ENCODE results near the gene COPS9.

COPS9 gene

DNA sequence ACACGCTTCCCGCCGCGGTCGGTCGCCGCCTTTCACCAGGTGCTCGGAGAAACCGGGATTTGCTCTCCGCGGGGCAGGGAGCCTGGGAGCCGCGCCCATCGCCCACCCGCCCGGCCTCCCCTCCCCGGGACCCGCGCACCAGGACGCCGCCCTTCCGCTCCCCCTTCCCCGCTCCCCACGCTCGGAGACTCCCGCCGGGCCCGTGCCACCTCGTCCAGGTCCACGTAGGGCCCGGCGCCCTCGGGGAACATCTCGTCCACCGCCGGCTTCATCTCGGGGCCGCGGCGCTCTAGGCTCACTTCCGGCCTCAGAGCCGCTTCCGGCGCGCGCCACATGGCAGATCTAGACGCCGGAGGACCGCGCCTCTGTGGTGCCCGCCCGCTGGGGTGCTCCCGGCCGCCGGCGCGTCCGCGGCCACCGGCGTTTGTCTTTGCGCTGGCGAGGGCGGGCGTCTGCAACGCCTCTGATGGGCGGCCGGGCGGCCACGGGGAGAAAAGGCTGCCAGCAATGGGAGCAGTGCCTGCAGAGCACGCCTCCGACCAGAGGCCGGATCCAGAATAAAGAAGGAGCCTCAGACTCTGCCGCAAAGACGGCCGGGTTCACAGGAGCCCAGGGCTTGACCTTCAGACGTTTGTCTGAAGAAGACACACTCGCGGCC, at the start of gene COPS9:
Gene COPS9, minus strand, starts transcription at position 293 of the 658 bp plus-strand sequence. Its CDS starts 21 bp downstream, at position 272.
- DNase-seq = peak; percentile 60 to 79

DNA sequence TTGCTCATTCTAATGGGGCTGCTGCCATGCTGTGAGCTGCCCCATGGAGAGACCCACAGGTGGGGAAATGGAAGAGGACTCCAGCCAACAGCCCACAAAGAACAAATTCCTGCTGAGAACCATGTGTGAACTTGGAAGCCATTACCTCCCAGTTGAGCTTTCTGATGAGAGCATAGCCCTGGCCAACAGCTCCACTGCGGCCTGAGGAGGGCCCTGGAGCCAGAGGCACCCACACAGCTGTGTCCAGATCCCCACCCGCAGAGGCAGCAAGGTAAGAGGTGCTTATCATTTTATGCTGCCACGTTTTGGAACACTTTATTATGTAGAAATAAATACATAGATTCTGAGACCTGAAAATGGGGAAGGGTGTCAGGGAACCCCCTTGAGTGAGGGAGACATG, 48.6 kb upstream of the COPS9 start:
- DNase-seq = no peak

DNA sequence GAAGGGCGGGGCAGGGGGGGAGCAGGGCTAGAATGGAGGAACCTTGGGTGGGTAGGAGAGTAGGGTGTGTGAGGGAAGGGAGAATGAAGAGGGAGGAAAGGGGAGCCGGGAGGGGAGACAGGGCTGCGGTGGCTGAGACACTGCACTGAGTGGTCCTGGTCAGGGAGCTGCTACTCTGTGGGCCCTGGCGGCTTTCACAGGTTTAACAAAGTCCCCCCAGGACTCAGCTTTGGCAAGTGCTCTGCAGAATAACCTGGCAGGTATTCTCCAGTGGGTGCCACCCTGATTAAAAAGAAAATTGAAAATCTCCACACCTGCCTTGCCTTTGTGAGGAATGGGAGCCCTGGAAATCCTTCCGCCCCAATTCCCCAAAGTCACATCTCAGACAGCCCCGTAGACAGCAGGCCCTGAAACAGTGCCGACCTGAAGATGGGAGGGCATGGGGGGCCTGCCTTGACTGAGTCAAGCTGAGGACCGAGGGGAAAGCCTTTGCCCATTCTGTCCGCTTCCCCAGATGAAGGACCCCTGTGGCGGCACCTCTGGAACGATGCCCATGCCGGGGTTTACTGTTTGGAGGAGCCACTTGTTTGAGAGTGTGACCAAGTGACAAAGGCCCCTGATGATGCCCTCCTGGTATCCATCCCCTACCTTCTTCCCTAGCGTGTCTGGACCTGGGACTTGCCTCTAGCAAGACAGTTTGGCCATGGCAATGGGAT, 47.9 kb upstream of the COPS9 start:
- DNase-seq = no peak

DNA sequence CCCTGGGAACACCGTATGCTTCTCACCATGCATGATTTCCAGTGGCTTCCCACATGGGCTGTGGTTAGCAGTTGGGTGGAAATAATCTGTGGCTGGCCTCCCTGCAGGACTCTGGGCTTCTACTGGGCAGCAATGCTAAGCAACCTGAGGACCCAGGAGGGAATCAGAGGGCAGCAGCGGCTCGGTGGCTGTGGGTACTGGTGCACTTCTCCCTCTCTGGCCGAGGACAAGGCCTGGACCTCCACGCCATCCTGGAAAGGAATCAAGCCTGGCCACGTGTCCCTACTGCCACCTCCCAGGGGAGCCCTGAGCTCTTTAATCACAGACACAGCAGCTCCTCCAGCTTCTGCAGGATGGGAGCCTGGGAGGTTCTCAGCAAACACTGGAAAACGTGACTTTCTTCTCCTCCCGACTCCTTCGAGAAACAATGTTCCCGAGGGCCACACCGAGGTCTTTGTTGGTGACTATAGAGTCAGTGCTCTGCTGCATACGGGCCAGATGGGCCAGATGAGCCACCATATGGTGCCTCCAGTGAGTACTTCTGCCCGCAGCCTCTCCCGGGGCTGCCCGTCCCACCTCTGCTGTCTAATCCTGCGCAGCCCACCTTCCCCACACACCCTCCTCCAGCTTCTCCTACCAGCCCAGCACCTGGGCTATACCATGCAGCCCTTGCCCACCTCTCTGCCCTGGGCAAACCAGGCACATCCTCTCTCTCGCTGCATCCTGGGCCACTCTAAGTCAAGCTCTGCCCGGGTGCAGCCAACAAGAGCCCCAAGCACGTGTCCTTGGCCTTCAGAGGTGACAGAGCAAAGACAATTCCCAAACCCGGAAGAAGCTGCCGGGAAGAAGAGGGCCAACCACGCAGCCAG, 47.1 kb upstream of the COPS9 start:
- no peak for DNase-seq

DNA sequence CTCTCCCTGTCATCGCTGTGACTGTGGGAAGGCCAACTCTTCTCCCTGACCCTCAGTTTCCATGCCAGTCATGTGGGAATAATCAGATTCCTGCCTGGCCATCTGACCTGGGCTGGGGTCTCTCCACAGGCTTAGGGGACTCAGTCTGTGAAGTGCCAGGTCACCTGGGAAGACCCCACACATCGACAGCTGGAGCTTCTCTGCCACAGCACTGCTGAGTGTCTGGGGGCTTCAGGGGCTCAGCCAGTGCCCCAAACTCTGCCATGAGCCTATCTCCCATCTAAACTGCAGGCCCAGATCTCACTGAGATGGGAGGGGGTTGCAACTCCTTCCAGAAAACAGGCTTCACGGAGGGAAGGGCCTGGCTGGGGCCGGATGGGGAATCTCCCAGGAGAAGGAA, 46.4 kb upstream of the COPS9 start:
- peak in 1 of 2 donors; percentile 2 for DNase-seq

DNA sequence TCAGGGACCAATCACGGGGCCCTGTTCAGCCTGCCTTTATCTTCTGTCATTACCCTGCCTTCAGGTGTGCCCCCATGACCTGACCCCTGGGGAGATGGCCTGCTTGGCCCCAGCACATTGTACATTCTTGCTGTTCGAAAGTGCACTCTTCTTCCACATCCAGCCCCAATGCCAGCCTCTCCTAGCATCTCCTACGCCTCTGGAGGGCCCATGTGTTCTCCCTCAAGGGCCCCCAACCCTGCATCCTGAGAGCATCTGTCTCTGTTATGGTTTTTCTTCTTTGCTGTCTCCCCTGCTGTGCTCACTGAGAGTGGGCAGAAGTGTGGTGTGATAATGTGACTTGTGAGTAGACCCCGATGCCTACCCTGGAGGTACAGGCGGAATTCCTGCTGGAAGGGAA, 45.9 kb upstream of the COPS9 start:
- DNase-seq = no peak

DNA sequence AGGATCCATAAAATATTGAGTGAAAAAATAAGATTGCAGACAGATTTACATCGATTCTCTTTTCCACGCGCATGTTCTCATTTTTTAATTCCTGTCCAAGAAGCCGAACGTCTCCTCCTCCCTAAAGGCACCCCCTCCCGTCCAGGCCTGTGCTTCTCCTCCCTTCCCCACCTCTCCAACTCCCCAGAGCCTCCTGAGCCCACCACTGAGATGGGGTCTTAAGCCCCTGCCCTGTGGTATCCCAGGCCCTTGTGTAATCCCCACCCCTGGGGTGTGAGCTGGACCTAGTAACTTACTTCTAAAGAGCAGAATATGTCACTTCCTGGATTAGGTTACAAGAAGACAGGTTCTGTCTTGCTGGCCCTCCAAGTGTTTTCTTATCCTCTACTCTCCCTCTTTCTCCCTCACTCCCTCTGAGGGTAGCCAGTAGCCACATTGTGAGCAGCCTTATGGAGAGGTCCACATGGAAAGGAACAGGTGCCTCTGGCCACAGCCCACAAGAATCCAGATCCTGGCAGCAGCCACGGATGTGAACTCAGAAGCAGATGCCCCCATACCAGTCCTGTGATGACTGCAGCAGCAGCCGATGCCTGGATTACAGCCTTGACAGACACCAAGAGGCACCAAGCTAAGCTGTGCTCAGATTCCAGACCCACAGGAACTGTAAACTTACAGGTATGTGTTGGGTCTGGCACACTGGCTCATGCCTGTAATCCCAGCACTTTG, 44.0 kb upstream of the COPS9 start:
- DNase-seq = no peak

DNA sequence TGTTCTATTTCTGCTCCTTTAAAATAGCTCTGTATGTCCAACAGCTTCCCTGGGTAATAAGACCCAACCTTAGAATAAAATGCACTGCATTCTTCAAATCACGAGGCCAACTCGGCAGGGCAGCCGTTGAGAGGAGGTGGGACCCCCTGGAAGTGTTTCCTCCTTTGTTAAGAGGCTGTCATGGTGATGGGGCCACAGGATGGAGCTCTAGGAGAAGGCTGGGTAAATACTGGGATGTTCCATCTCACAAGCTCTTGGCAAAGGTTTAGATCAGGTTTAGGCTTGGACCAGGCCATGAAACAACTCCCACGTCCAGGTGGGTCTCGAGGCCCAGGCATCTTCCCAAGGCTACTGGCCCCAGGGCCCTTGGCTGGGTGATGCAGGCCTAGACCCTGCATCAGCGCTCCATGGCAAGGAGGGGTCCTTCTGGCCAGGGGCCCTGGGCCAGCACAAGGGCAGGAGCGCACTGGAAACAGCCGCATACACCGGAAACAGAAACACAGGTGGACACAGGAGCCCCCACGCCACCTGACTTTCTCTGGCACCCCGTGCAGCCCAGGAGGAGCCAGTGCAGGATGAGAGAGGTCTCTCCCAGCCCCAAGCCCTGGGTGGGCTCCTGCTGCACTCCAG, 43.2 kb upstream of the COPS9 start:
- no peak for DNase-seq

DNA sequence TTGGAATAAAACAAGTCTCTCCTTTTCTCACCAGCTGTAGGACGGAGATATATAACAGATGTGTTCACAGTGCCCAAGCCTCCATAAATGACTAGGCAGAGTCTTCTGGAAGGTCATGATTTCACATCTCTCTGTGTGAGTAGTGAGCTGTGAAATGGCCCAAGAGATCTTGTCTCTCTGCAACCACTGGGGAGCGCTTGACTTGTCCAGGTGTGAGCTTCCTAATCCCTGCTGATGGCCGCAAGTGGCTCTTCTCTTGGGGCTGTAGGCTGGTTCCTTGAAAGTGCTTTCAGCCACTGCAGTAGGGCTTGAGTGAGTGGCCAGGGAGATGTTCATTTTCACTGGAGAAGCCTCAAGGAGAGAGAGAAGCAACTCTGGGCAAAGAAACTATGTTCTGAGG, 42.5 kb upstream of the COPS9 start:
- no peak for DNase-seq

DNA sequence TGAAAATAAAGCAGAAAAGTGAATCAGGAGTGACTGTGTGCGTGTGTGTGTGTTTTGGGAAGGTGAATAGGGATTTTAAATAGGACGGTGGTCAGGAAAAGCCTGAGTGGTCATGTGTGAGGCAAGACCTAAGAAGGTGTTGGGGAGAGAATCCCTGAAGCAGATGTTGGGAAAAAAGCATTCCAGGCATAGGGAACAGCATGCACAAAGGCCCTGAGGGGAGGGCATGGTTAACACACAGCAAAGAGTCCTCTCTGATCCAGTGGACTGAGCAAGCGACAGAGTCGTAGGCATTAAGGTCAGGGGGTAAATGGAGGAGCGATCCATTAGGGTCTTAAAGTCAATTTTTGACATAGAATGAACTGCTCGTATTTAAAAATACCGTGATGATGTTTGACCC, 38.4 kb upstream of the COPS9 start:
- DNase-seq = no peak

DNA sequence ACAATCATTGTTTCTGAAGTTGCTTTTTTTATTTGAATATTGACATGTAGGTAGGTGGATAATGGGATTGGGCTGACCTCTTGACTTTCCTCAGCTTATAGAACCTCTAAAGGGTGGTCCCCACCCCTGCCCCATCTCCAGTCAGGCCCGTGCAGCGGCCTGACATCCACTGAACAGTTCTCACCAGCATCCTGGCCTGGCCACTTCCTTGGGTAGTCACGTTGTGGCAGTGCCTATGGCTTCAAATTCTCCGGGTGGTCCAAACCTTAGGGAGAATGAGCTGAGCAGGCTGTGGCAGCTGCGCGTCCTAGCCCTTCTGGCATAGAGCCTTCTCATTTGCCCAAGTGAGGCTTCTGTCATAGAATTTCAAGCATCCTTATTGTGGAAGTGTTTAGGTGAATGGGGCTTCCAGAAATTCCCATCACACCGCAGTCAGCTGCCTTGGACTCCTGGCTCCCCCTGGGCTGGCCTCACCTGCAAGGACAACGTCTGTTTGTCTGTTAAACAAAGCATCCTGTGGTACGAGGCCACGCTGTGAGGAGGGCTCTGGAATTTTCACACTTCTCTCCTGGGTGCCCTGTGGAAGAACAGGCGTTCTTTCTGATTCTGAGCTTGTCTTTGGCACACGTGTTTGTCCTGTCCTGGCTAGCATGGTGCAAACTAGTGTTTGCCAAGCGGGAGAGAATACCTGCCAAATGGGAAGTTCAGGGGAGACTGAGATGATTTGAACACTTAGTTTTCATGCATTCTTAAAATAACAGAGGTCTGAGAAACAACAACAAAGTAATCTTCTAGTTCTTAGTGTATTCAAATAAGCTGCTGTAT, 36.2 kb upstream of the COPS9 start:
- no peak for DNase-seq

DNA sequence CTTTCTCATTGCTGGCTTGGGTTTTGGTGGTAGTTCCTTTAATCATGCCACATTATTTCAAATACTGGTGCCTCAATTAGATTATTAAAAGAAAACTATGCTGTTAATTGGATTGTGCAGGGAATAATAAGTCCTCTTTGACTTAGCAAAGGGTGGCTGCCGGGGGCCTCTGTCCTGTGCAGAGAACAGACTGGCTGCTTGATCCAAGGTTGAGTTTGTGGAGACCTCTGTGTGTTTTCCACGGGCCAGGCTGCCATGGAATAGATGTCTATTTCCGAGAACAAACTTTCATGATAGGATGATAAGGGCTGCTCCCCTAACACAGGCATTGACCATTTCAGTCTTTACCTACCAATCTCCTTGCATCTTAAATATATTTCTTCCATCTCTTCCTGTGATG, 34.8 kb upstream of the COPS9 start:
- DNase-seq = no peak

DNA sequence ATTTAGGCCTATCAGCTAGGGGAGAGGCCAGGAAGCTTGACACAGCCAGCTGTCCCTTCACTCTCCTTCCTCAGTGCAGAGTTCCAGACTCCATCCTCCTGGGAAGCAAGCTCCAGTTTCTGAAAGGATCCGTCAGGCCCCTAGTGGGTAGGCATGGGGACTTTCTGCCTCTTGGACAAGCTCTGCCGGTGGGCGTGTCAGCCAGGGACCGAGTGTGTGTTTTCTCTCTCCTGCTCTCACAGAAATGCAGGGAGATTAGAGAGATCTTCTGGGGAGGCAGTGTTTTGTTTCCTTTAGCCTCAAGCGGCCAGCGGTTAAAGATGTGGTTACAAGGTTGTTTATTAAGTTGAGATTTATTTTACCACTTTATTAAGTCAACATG, 34.2 kb upstream of the COPS9 start:
- no peak for DNase-seq

DNA sequence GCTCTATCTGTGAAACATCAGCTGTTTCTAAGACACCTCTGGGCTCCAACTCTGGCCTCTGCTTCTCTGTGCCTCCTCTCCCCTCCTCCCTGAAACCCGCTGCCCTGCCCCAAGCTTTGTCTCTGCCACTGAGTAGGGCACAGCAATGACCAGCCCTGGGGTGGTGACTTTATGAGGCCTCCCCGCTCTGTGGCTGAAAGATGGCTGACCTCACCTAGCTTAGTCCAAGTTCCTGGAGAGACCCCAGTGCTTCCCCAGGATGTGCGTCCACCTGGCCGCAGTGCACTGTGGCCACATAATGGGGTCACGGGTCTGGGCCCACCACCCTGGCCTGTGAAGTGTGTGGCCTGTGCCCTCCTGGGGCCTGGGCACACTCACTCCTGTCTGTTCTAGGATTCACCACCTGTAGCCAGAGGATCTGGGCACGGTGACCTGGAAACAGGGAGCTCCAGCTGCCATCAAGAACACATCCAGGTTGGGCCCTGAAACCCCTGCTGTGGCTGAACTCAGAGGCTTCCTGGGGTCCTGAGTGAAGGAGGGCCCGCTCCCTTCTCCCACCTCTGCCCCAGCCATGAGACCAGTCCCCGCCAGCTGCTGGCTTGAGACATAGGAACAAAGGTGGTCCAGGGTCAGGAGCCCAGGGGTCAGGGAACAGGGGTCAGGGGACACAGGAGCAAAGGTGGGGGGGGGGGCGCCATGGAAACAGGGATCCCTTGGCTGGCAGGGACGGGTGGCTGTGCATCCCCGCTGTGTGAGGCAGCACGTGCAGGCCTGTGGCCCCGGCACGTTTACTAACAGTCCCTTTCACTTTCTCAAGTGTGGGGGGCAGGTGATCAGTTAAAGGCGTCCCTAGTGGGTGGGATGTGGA, 33.6 kb upstream of the COPS9 start:
- no peak for DNase-seq

DNA sequence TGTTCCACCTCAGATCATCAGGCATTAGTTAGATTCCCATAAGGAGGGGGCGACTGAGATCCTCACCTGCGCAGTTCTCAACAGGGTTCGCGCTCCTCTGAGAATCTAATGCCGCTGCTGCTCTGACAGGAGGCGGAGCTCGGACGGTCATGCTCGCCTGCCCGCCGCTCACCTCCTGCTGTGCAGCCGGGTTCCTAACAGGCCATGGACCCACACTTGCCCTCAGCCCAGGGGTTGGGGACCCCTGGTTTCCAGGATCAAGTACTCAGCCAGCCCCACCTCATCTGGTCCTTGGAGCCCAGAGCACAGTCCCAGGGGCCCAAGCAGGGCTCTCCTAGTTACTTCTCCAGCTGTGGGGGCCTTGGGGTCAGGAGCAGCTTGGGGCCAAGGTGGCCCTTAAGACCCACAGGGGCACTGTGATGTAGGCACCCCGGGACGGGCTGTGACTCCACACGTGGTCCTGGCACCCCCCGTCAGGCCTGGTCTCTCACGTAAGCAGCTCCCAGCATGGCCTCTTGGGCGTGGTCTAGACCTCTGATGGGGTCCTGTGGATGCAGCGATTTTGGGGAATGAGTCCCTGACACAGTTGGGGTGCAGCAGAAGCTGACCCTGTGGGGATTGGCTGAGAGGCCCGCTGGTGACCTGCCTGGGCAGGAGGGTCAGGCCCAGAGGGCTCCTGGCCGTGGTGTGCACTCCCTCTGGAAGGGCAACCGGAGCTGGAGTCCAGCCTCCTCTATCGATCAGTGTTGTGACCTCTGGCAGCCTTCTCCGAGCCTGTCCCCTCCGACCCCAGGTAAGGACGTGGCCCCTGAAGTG, 32.6 kb upstream of the COPS9 start:
- no peak for DNase-seq

DNA sequence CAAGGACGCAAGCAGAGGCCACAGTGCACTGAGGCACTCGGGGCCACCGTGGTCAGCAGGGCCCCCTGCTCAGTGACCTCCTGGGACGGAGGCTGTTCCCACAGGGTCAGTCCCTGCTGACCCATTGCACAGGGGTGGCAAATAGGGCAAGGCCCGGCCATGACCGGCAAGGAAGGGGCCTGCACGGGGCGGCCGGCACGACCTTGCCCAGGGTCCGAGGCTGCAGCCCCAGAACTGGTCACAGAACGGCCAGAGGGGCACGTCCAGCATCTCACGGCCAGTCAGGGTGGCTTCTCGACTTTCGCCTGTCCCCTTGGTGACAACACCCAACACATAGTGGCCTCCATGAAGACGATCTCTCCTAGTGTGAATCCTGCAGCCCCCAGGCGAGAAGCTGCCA, 31.9 kb upstream of the COPS9 start:
- no peak for DNase-seq

DNA sequence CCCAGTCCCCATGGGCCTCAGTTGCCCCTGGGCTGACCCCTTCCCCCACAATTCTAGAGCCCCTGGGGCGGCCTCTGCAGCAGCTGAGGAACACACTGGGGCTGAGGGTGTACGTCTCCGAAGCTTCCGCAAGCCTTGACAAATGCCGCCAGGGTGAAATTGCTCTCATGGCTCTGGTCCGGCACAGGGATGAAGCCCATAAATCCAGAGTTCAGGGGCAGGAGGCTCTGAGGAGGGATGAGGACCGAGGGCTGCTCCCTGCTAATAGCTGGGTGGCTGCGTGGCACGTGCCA, 31.4 kb upstream of the COPS9 start:
- no peak for DNase-seq

DNA sequence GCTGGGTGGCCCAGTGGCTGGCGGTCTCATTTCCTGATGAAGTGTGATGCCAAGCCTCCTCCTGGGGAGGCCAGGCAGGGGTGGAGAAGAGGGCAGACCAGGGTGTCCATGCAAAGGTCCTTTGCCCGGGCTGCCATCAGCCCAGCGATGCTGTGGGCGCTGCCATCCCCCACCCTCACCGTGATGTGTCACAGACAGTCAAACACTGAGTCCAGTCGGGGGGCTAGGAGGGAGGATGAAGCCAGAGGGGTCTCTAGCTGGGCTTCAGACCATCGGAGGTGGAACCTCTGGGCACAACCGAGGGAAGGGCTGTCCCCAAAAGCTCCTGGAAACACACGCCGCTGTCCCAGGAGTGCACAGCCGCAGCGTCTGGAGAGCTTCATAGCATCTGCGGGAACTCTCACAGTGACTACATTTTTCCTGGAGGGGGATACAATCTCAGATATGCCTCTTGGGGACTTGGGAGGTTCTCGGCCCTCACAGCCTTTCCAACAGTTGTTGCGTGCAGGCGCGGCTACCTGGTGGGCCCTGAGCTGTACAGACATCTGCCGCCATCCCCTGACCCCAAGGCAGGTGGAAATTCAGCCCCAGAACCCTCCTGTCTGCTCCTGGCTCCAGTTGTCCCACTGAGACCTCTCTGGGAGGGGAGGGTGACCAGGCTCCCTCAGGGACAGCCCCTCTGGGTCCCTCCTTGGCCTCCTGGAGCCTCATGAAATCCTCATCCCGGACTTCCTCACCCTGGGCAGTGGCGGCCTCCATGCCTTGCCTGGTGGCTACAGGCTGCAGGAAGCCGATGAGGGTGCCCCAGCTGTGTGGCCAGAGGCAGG, 30.9 kb upstream of the COPS9 start:
- no peak for DNase-seq

DNA sequence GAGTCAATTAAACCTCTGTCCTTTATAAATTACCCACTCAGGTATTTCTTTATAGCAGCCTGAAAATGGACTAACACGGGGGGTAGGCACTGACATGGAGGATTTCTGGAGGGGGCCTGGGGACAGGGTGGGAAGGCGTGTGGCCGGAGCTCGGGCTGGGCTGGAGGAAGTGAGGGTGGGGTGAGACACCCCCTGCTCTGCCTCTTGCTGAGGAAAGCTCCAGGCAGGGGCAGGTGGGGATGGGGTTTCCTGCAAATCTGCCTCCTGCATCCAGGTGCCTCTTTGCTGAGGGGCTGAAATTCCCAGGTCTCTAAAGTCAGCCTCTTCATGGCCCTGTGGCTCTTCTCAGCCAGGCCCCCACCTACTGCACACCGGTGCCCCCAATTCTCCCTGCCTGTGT, 30.1 kb upstream of the COPS9 start:
- DNase-seq = no peak

Measured in bone marrow (tissue), 2 donors.